IMR-90 (cell line): ENCODE results near the gene RFX2. TPM values are rescaled to one million over a fixed set of nuclear protein-coding genes. Genes with fewer than 3 reads are reported as not detected.

Experiments used
- ATAC-seq: fragments of 200-7000 bp; cut with Tn5 transposase; 2 replicates; pipeline ENCODE4 v1.9.1; 2020; ENCODE audit warnings: low read depth, mild to moderate bottlenecking, moderate library complexity
- BruUV-seq: library from RNA; stranded (reverse); fragments of 400-500 nt; replicated peaks from 2 replicates; lab custom pipeline; 2021; lab: Mats Ljungman, UMichigan
- CTCF ChIA-PET: fragments of 300-600 bp; formaldehyde crosslinking; extraction: SDS; loops from one replicate; lab custom pipeline; 2021; ENCODE audit warnings: antibody characterized with exemption; lab: Yijun Ruan, JAX
- POLR2A ChIA-PET: fragments of 300-600 bp; sonication (Branson Sonifier 250); formaldehyde crosslinking; loops from one replicate; lab custom pipeline; 2022; ENCODE audit warnings: antibody characterized with exemption; ENCODE audit not compliant: unreplicated experiment; lab: Charles Lee
- DNase-seq: peaks from one replicate; pipeline ENCODE4 v3.0.0; 2013
- H2AFZ ChIP-seq: replicated peaks from 2 replicates; pipeline ENCODE3; 2013; ENCODE audit warnings: low read length, mild to moderate bottlenecking; ENCODE audit not compliant: poor library complexity
- H2AK5ac ChIP-seq: 2 replicates; pipeline ENCODE4 v1.6.1; 2013; ENCODE audit warnings: low read depth, low read length, inconsistent platforms
- H2AK9ac ChIP-seq: replicated peaks from 2 replicates; pipeline ENCODE3; 2013; ENCODE audit warnings: mild to moderate bottlenecking, low read depth, low read length, moderate library complexity; ENCODE audit not compliant: poor library complexity
- H2BK120ac ChIP-seq: 2 replicates; pipeline ENCODE4 v1.6.1; 2013; ENCODE audit warnings: low read depth, low read length, inconsistent platforms
- H2BK15ac ChIP-seq: 3 replicates; pipeline ENCODE4 v1.6.1; 2013; ENCODE audit warnings: low read depth, low read length, inconsistent platforms
- H2BK20ac ChIP-seq: 2 replicates; pipeline ENCODE4 v1.6.1; 2013; ENCODE audit warnings: low read depth, mild to moderate bottlenecking, inconsistent platforms, low read length, moderate library complexity
- H2BK5ac ChIP-seq: 2 replicates; pipeline ENCODE4 v1.6.1; 2013; ENCODE audit warnings: mild to moderate bottlenecking, low read depth, low read length, inconsistent platforms; ENCODE audit not compliant: poor library complexity, severe bottlenecking
- H3K14ac ChIP-seq: replicated peaks from 2 replicates; pipeline ENCODE4 v1.6.1; 2013; ENCODE audit warnings: low read depth, low read length, inconsistent platforms
- H3K18ac ChIP-seq: 2 replicates; pipeline ENCODE4 v1.6.1; 2013; ENCODE audit warnings: low read depth, low read length, control low read depth
- H3K23ac ChIP-seq: 2 replicates; pipeline ENCODE4 v1.6.1; 2013; ENCODE audit warnings: low read depth, low read length, inconsistent platforms
- H3K27ac ChIP-seq: 2 replicates; pipeline ENCODE4 v1.5.1; 2013; ENCODE audit warnings: mild to moderate bottlenecking, control low read depth, low read length; ENCODE audit not compliant: insufficient read depth
- H3K27me3 ChIP-seq: 2 replicates; pipeline ENCODE4 v1.6.1; 2013; ENCODE audit warnings: low read length; ENCODE audit not compliant: control insufficient read depth, insufficient read depth
- H3K36me3 ChIP-seq: 2 replicates; pipeline ENCODE4 v1.6.1; 2013; ENCODE audit warnings: low read length, mixed read lengths; ENCODE audit not compliant: control insufficient read depth, insufficient read depth
- H3K4ac ChIP-seq: 2 replicates; pipeline ENCODE4 v1.6.1; 2013; ENCODE audit warnings: low read depth, low read length, inconsistent platforms
- H3K4me1 ChIP-seq: 2 replicates; pipeline ENCODE4 v1.6.1; 2013; ENCODE audit warnings: low read length, mixed read lengths; ENCODE audit not compliant: control insufficient read depth, insufficient read depth
- H3K4me2 ChIP-seq: 2 replicates; pipeline ENCODE4 v1.6.1; 2013; ENCODE audit warnings: low read depth, mild to moderate bottlenecking, control low read depth, low read length, moderate library complexity
- H3K4me3 ChIP-seq: 2 replicates; pipeline ENCODE4 v1.5.1; 2013; ENCODE audit warnings: low read depth, mild to moderate bottlenecking, control low read depth, low read length, moderate library complexity; ENCODE audit not compliant: insufficient read depth
- H3K56ac ChIP-seq: 2 replicates; pipeline ENCODE4 v1.6.1; 2013; ENCODE audit warnings: low read length, inconsistent platforms; ENCODE audit not compliant: insufficient read depth; ENCODE audit errors: extremely low read depth
- H3K79me1 ChIP-seq, 2 experiments: 2 replicates each; pipeline ENCODE4 v1.6.1; 2013; ENCODE audit warnings: low read length in 2 of 2, inconsistent platforms in 1 of 2, low read depth in 1 of 2
- H3K9ac ChIP-seq: 2 replicates; pipeline ENCODE4 v1.6.1; 2013; ENCODE audit warnings: low read depth, low read length, control low read depth
- H3K9me1 ChIP-seq: 2 replicates; pipeline ENCODE4 v1.6.1; 2013; ENCODE audit warnings: low read length, inconsistent platforms; ENCODE audit not compliant: insufficient read depth
- H3K9me3 ChIP-seq: 2 replicates; pipeline ENCODE4 v1.6.1; 2013; ENCODE audit warnings: low read length; ENCODE audit not compliant: control insufficient read depth, insufficient read depth
- H4K20me1 ChIP-seq: 2 replicates; pipeline ENCODE4 v1.6.1; 2013; ENCODE audit warnings: low read length, inconsistent platforms; ENCODE audit not compliant: insufficient read depth
- H4K5ac ChIP-seq: 2 replicates; pipeline ENCODE4 v1.6.1; 2013; ENCODE audit warnings: mild to moderate bottlenecking, low read depth, low read length, control low read depth
- H4K8ac ChIP-seq, 2 experiments: 2 replicates each; pipeline ENCODE4 v1.6.1; 2013; ENCODE audit warnings: low read depth in 2 of 2, low read length in 2 of 2, control low read depth in 1 of 2, inconsistent platforms in 1 of 2
- H4K91ac ChIP-seq: 2 replicates; pipeline ENCODE4 v1.6.1; 2013; ENCODE audit warnings: low read depth, low read length, inconsistent platforms; ENCODE audit not compliant: insufficient read depth
- BHLHE40 ChIP-seq: fragments of 150-350 bp; IDR thresholded peaks from 2 replicates; pipeline ENCODE4 v1.6.1; 2016; ENCODE audit warnings: mild to moderate bottlenecking, low read depth, low read length
- FOS ChIP-seq: fragments of 150-350 bp; IDR thresholded peaks from 2 replicates; pipeline ENCODE4 v1.6.1; 2016; ENCODE audit warnings: low read depth, low read length
- MAZ ChIP-seq: IDR thresholded peaks from 2 replicates; pipeline ENCODE4 v1.6.1; 2012; ENCODE audit warnings: low read depth, mild to moderate bottlenecking, low read length, improper control_type of control experiment, moderate library complexity, borderline replicate concordance
- POLR2A ChIP-seq: IDR thresholded peaks from 2 replicates; pipeline ENCODE4 v1.6.1; 2012; ENCODE audit warnings: mild to moderate bottlenecking, low read depth, low read length
- RCOR1 ChIP-seq: IDR thresholded peaks from 2 replicates; pipeline ENCODE4 v1.6.1; 2012; ENCODE audit warnings: mild to moderate bottlenecking, low read length, improper control_type of control experiment; ENCODE audit not compliant: insufficient replicate concordance
- RFX5 ChIP-seq: IDR thresholded peaks from 2 replicates; pipeline ENCODE4 v1.8.0; 2012; ENCODE audit warnings: low read depth, mild to moderate bottlenecking, low read length, moderate library complexity
- SMC3 ChIP-seq: fragments of 150-350 bp; IDR thresholded peaks from 2 replicates; pipeline ENCODE4 v1.6.1; 2016; ENCODE audit warnings: low read depth, mild to moderate bottlenecking, antibody characterized with exemption, low read length, moderate library complexity
- USF2 ChIP-seq: fragments of 150-350 bp; IDR thresholded peaks from 2 replicates; pipeline ENCODE4 v1.6.1; 2017; ENCODE audit warnings: mild to moderate bottlenecking, antibody characterized with exemption, low read length, low read depth
- WGBS, 2 experiments: methylation state at CpG; one replicate each; pipeline versions ENCODE4 v1.1.5 to v1.1.7; 2013; ENCODE audit warnings: missing lambda C conversion rate in 2 of 2; ENCODE audit not compliant: insufficient read length in 1 of 2; ENCODE audit errors: extremely low coverage in 2 of 2; 5-methylcytosine and 5-hydroxymethylcytosine counted together
- dilution Hi-C: fragments of 300-500 bp; cut with HindIII; formaldehyde crosslinking; loops from one replicate; pipeline ENCODE4 v1.14.3; 2018; ENCODE audit warnings: low sequenced_read_pairs; ENCODE audit not compliant: unreplicated experiment
- in situ Hi-C: fragments of 300-500 bp; cut with MboI; formaldehyde crosslinking; loops from 3 replicates; pipeline ENCODE4 v1.14.3; 2019; ENCODE audit warnings: low sequenced_read_pairs, inconsistent platforms, mixed read lengths
- intact Hi-C: fragments of 100-400 bp; cut with micrococcal nuclease; formaldehyde crosslinking; loops from 2 replicates; pipeline ENCODE4 v1.10.0; 2022
- polyA plus RNA-seq, 3 experiments: library from polyadenylated mRNA; depleted of rRNA; stranded (reverse); fragments of >200 nt; gene quantifications; 2 replicates each; pipeline ENCODE4 v1.2.3, GENCODE V29; 2012; ENCODE audit warnings: low replicate concordance in 1 of 3
- total RNA-seq: library from RNA; depleted of rRNA; stranded (reverse); fragments of >200 nt; gene quantifications from 2 replicates; pipeline ENCODE4 v1.2.3, GENCODE V29; 2012

The RFX2 gene
- total and polyA plus RNA-seq, 2 of the 4 experiments (the other 2 are of a cell fraction): 2.2 to 4.9 TPM

GRCh38 chr19:5995606-5996005, 114.7 kb downstream of the RFX2 start:
- H2BK120ac ChIP-seq: no peak overlapping the region
- no peaks in the 10 kb centered on the region for H3K27me3 ChIP-seq
- no peak overlapping the region for H4K5ac ChIP-seq
- no peak overlapping the region for H3K4ac ChIP-seq
- 93% methylated on average over 8 of the region's 16 CpGs; no CpG with 5 or more reads in 1 of the 2 experiments for WGBS, 2 experiments
- no peak overlapping the region for H3K27ac ChIP-seq
- H2AK9ac ChIP-seq: no peak overlapping the region
- dilution Hi-C loops (no loop called here), intact Hi-C loops (no loop called here), in situ Hi-C loops (no loop called here)
- ATAC-seq (no peak), DNase-seq (no peak)
- ChIA-PET POLR2A (no interaction called here), CTCF (no interaction called here)
- H3K14ac ChIP-seq: no peak overlapping the region
- H3K56ac ChIP-seq: no peak overlapping the region
- H2AK5ac ChIP-seq: no peak overlapping the region
- H2BK15ac ChIP-seq: no peak overlapping the region
- no peaks in the 10 kb centered on the region; the same call in 1 of the 2 replicates for H3K4me1 ChIP-seq
- H4K8ac ChIP-seq: no peak overlapping the region
- H3K9ac ChIP-seq: no peak overlapping the region
- H3K4me3 ChIP-seq: no peak overlapping the region
- peaks cover 2% of the 10 kb centered on the region; the same call in 1 of the 2 replicates for H3K36me3 ChIP-seq
- no peak for TF ChIP-seq POLR2A
- TF ChIP-seq MAZ: no peak
- no peak for TF ChIP-seq RCOR1
- TF ChIP-seq BHLHE40: no peak
- TF ChIP-seq USF2: no peak
- TF ChIP-seq RFX5: no peak
- no peak for TF ChIP-seq FOS
- no peak for TF ChIP-seq SMC3
- no peaks in the 10 kb centered on the region for H3K9me1 ChIP-seq
- no peak overlapping the region for H2BK5ac ChIP-seq
- no peaks in the 10 kb centered on the region for H4K20me1 ChIP-seq
- H3K9me3 ChIP-seq: no peaks in the 10 kb centered on the region
- no peak overlapping the region for H4K91ac ChIP-seq
- BruUV-seq: no TSS peak
- H3K79me1 ChIP-seq: no peaks in the 10 kb centered on the region
- no peak overlapping the region for H3K23ac ChIP-seq
- H3K18ac ChIP-seq: no peak overlapping the region
- H2AFZ ChIP-seq: no peak overlapping the region
- H3K4me2 ChIP-seq: no peak overlapping the region
- H2BK20ac ChIP-seq: no peak overlapping the region
